Neural cell (in vitro differentiated cells): ENCODE measurements around the gene ESYT3. TPM values are rescaled to one million over a fixed set of nuclear protein-coding genes. Genes with fewer than 3 reads are reported as not detected.

ENCODE experiments used
- H2AFZ ChIP-seq: fragments of 200-600, 300-800 bp; sonication (generic), shearing (Covaris generic); 2 replicates; pipeline ENCODE4 v1.6.0; 2014; ENCODE audit warnings: low read depth, mild to moderate bottlenecking, antibody characterized with exemption, low read length, moderate library complexity
- H3F3A ChIP-seq: fragments of 200-600 bp; shearing (Covaris generic); 2 replicates; pipeline ENCODE4 v1.6.1; 2016; ENCODE audit warnings: mild to moderate bottlenecking, moderate library complexity, mixed read lengths, antibody characterized with exemption, low read length; ENCODE audit not compliant: insufficient read depth, poor library complexity, severe bottlenecking
- H3K27ac ChIP-seq: fragments of 200-600, 300-800 bp; sonication (generic), shearing (Covaris generic); 2 replicates; pipeline ENCODE4 v1.5.1; 2014; ENCODE audit warnings: mild to moderate bottlenecking, low read length, moderate library complexity
- H3K27me3 ChIP-seq: fragments of 300-800, 200-600 bp; sonication (generic), shearing (Covaris generic); 2 replicates; pipeline ENCODE4 v1.6.0; 2014; ENCODE audit warnings: mild to moderate bottlenecking, low read depth, low read length, moderate library complexity; ENCODE audit not compliant: insufficient read depth
- H3K36me3 ChIP-seq: fragments of 300-800, 200-600 bp; sonication (generic), shearing (Covaris generic); 2 replicates; pipeline ENCODE4 v1.5.1; 2014; ENCODE audit warnings: mild to moderate bottlenecking, antibody characterized with exemption, low read length, moderate library complexity; ENCODE audit not compliant: insufficient read depth
- H3K4me2 ChIP-seq: fragments of 300-800, 200-600 bp; sonication (generic), shearing (Covaris generic); 2 replicates; pipeline ENCODE4 v1.6.0; 2014; ENCODE audit warnings: mild to moderate bottlenecking, low read length
- H3K4me3 ChIP-seq: fragments of 300-800, 200-600 bp; sonication (generic), shearing (Covaris generic); 2 replicates; pipeline ENCODE4 v1.5.1; 2014; ENCODE audit warnings: mild to moderate bottlenecking, low read length, moderate library complexity
- H3K79me2 ChIP-seq: fragments of 200-600 bp; shearing (Covaris generic); replicated peaks from 2 replicates; pipeline ENCODE4 v1.6.0; 2014; ENCODE audit warnings: mild to moderate bottlenecking, low read length, moderate library complexity; ENCODE audit not compliant: insufficient read depth
- H3K9ac ChIP-seq: fragments of 300-800, 200-600 bp; sonication (generic), shearing (Covaris generic); 2 replicates; pipeline ENCODE4 v1.6.1; 2016; ENCODE audit warnings: mild to moderate bottlenecking, low read length, mixed read lengths
- H3K9me2 ChIP-seq: fragments of 200-600 bp; shearing (Covaris generic); 2 replicates; pipeline ENCODE4 v1.6.1; 2016; ENCODE audit warnings: mild to moderate bottlenecking, low read length, mixed read lengths; ENCODE audit not compliant: insufficient read depth
- H3K9me3 ChIP-seq: fragments of 200-600, 300-800 bp; sonication (generic), shearing (Covaris generic); 2 replicates; pipeline ENCODE4 v1.6.1; 2016; ENCODE audit warnings: mild to moderate bottlenecking, mixed run types, low read length, moderate library complexity, mixed read lengths
- H4K20me1 ChIP-seq: fragments of 200-600 bp; shearing (Covaris generic); 2 replicates; pipeline ENCODE4 v1.6.1; 2016; ENCODE audit warnings: mild to moderate bottlenecking, mixed run types; ENCODE audit not compliant: insufficient read depth
- EP300 ChIP-seq: fragments of 450-650 bp; conservative IDR thresholded peaks from 2 replicates; pipeline ENCODE4 v1.6.1; 2014; ENCODE audit warnings: antibody characterized with exemption, mild to moderate bottlenecking, moderate library complexity; ENCODE audit not compliant: poor library complexity, severe bottlenecking
- EZH2 ChIP-seq: fragments of 200-600, 300-800 bp; shearing (Covaris generic), sonication (generic); IDR thresholded peaks from 2 replicates; pipeline ENCODE4 v1.6.1; 2014; ENCODE audit warnings: antibody characterized with exemption, low read length, borderline replicate concordance, mild to moderate bottlenecking; ENCODE audit not compliant: insufficient read depth, poor library complexity, severe bottlenecking
- MXI1 ChIP-seq: fragments of 450-650 bp; conservative IDR thresholded peaks from 2 replicates; pipeline ENCODE4 v1.6.1; 2014; ENCODE audit warnings: antibody characterized with exemption, mild to moderate bottlenecking; ENCODE audit not compliant: poor library complexity, severe bottlenecking
- POLR2AphosphoS5 ChIP-seq: IDR thresholded peaks from 2 replicates; pipeline ENCODE4 v1.6.1; 2012
- RAD21 ChIP-seq: fragments of 450-650 bp; conservative IDR thresholded peaks from 2 replicates; pipeline ENCODE4 v1.6.1; 2014; ENCODE audit warnings: antibody characterized with exemption, mild to moderate bottlenecking, moderate library complexity
- SMC3 ChIP-seq: fragments of 450-650 bp; conservative IDR thresholded peaks from 2 replicates; pipeline ENCODE4 v1.6.1; 2014; ENCODE audit warnings: antibody characterized with exemption, mild to moderate bottlenecking, moderate library complexity; ENCODE audit not compliant: poor library complexity
- TAF1 ChIP-seq: IDR thresholded peaks from 2 replicates; pipeline ENCODE4 v1.6.1; 2012; ENCODE audit warnings: low read depth
- polyA plus RNA-seq: library from polyadenylated mRNA; depleted of rRNA; stranded (reverse); fragments of >200 nt; gene quantifications from 2 replicates; pipeline ENCODE4 v1.2.3, GENCODE V29; 2014
- TF ChIP-seq, protein P1 (sequence below): IDR thresholded peaks from 2 replicates; pipeline ENCODE4 v1.6.1; 2012; ENCODE audit warnings: borderline replicate concordance
- TF ChIP-seq, protein P2 (sequence below): fragments of 450-650 bp; IDR thresholded peaks from 2 replicates; pipeline ENCODE4 v1.5.1; 2014; ENCODE audit warnings: antibody characterized with exemption, mild to moderate bottlenecking, moderate library complexity; ENCODE audit not compliant: poor library complexity, severe bottlenecking

ESYT3 gene
- polyA plus RNA-seq, 1 donor from 2014 or later = 0.33 TPM

DNA sequence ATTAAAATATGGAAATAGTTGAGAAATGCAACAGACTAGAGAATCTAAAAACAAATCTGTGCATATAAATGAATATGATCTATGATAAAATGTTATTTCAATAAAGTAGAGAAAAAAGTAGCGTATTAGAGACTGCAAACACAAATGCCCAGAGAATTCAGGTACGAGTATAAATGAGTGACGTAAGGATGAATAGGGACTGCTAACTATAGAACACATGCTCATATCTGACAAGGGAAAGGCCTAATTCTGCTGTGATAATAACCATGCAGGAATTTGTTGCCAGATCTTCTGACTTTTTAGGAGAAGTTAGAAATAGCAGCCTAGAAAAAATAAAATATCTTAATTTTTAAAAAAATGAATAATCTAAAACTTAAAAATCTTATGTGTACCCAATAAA, 73.1 kb downstream of the ESYT3 start:
- Histone ChIP-seq H3K4me2 (no peak overlapping the region), H3K9me3 (no peaks in the 10 kb centered on the region), H3K79me2 (no peaks in the 10 kb centered on the region), H3K9me2 (no peaks in the 10 kb centered on the region), H3F3A (no peaks in the 10 kb centered on the region), H3K4me3 (no peak overlapping the region), H3K9ac (no peak overlapping the region), H3K27me3 (no peaks in the 10 kb centered on the region), H2AFZ (no peak overlapping the region), H4K20me1 (no peaks in the 10 kb centered on the region), H3K27ac (no peak overlapping the region), H3K36me3 (no peaks in the 10 kb centered on the region)
- TF ChIP-seq POLR2AphosphoS5 (no peak), SMC3 (no peak), TAF1 (no peak), RAD21 (no peak), EP300 (no peak), MXI1 (no peak), EZH2 (no peak)
- TF ChIP-seq, protein P1, sequence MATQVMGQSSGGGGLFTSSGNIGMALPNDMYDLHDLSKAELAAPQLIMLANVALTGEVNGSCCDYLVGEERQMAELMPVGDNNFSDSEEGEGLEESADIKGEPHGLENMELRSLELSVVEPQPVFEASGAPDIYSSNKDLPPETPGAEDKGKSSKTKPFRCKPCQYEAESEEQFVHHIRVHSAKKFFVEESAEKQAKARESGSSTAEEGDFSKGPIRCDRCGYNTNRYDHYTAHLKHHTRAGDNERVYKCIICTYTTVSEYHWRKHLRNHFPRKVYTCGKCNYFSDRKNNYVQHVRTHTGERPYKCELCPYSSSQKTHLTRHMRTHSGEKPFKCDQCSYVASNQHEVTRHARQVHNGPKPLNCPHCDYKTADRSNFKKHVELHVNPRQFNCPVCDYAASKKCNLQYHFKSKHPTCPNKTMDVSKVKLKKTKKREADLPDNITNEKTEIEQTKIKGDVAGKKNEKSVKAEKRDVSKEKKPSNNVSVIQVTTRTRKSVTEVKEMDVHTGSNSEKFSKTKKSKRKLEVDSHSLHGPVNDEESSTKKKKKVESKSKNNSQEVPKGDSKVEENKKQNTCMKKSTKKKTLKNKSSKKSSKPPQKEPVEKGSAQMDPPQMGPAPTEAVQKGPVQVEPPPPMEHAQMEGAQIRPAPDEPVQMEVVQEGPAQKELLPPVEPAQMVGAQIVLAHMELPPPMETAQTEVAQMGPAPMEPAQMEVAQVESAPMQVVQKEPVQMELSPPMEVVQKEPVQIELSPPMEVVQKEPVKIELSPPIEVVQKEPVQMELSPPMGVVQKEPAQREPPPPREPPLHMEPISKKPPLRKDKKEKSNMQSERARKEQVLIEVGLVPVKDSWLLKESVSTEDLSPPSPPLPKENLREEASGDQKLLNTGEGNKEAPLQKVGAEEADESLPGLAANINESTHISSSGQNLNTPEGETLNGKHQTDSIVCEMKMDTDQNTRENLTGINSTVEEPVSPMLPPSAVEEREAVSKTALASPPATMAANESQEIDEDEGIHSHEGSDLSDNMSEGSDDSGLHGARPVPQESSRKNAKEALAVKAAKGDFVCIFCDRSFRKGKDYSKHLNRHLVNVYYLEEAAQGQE = no peak
- TF ChIP-seq, protein P2, sequence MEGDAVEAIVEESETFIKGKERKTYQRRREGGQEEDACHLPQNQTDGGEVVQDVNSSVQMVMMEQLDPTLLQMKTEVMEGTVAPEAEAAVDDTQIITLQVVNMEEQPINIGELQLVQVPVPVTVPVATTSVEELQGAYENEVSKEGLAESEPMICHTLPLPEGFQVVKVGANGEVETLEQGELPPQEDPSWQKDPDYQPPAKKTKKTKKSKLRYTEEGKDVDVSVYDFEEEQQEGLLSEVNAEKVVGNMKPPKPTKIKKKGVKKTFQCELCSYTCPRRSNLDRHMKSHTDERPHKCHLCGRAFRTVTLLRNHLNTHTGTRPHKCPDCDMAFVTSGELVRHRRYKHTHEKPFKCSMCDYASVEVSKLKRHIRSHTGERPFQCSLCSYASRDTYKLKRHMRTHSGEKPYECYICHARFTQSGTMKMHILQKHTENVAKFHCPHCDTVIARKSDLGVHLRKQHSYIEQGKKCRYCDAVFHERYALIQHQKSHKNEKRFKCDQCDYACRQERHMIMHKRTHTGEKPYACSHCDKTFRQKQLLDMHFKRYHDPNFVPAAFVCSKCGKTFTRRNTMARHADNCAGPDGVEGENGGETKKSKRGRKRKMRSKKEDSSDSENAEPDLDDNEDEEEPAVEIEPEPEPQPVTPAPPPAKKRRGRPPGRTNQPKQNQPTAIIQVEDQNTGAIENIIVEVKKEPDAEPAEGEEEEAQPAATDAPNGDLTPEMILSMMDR = no peak

- no peak overlapping the region for H3K4me2 ChIP-seq
- no peaks in the 10 kb centered on the region for H3K9me3 ChIP-seq
- no peak overlapping the region for H3K4me3 ChIP-seq
- H3K36me3 ChIP-seq = no peaks in the 10 kb centered on the region
- H3K9me2 ChIP-seq = no peaks in the 10 kb centered on the region
- TF ChIP-seq EP300 (no peak), EZH2 (no peak), MXI1 (no peak), TAF1 (no peak), RAD21 (no peak), SMC3 (no peak), POLR2AphosphoS5 (no peak)
- TF ChIP-seq, protein P1 = no peak
- TF ChIP-seq, protein P2 = no peak
- H3K27ac ChIP-seq = no peak overlapping the region
- H3F3A ChIP-seq = no peaks in the 10 kb centered on the region
- H3K79me2 ChIP-seq = no peaks in the 10 kb centered on the region
- H3K27me3 ChIP-seq = no peaks in the 10 kb centered on the region
- H4K20me1 ChIP-seq = no peaks in the 10 kb centered on the region
- no peak overlapping the region for H3K9ac ChIP-seq
- H2AFZ ChIP-seq = no peak overlapping the region
Observed at GRCh38 chr3:138509586-138509985, 75.2 kb downstream of the ESYT3 start.
